ENCODE measurements around the gene IL2RA.
"Not testable (repeated sequence)": the region's sequence is repeated elsewhere in the genome, so short reads cannot be mapped to it uniquely, and the experiment has no call there.

IL2RA gene

DNA sequence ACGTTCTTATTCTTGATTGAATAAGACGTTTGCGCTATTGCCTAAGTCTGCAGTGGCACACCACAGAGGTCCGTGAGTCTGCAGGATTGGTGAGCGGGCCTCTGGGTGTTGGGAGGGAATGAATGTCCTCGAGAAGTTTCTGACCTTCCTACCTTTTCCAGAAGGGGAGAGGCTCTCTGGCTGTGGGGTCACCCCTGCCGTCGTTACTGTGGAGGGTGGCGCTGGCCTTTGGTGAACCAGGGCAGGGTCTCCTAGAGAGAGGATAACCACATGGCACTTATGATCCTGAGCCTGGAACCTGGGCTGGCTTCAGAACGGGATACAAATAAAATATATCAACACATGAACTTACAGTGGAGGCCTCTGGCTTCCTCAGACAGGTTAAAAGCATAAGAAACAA is 98.6 kb downstream of the IL2RA start:
- in situ Hi-C loops (cut with MboI; ENCODE audit: low sequenced_read_pairs): no loop called here

DNA sequence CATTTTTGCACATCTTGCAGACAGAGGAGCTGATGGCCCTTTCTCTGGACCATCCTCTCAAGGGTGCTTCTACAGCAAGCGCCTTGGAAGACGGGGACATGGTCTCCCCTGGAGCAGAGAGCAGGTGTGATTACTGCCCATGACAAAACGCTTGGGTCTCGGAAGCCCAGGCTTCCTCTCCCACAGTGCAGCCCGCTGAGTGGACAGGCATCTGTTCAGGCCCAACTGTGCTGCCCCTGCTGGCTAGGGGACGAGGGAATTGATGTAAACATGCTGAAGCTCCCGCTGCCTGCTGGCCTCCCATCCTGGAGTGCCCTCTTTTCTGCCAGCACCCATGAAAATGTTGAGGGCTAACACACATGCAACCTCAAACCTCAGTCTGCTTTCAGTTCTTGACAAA is 99.1 kb downstream of the IL2RA start:
- in situ Hi-C loops (cut with MboI; ENCODE audit: low sequenced_read_pairs): no loop called here

DNA sequence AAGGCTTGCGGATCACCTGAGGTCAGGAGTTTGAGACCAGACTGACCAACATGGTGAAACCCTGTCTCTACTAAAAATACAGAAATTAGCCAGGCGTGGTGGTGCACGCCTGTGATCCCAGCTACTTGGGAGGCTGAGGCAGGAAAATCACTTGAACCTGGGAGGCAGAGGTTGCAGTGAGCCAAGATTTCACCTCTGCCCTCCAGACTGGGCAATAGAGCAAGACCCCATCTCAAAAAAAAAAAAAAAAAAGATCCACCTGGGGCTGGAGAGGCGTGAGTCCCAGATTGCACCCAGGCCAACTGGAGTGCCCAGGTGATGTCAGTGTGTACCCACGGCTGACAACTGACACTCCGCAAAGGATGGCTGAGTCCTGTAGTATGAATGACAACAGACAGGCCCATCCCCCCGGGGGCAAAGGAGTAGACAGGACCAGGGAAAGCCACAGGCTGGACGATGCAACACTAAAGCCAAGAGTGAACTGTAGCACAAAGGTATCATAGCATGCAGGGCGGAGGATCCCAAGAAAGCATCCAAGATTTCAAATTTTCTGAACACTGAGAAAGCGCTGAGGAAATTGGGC is 99.7 kb downstream of the IL2RA start:
- in situ Hi-C loops (cut with MboI; ENCODE audit: low sequenced_read_pairs): not testable (repeated sequence)

DNA sequence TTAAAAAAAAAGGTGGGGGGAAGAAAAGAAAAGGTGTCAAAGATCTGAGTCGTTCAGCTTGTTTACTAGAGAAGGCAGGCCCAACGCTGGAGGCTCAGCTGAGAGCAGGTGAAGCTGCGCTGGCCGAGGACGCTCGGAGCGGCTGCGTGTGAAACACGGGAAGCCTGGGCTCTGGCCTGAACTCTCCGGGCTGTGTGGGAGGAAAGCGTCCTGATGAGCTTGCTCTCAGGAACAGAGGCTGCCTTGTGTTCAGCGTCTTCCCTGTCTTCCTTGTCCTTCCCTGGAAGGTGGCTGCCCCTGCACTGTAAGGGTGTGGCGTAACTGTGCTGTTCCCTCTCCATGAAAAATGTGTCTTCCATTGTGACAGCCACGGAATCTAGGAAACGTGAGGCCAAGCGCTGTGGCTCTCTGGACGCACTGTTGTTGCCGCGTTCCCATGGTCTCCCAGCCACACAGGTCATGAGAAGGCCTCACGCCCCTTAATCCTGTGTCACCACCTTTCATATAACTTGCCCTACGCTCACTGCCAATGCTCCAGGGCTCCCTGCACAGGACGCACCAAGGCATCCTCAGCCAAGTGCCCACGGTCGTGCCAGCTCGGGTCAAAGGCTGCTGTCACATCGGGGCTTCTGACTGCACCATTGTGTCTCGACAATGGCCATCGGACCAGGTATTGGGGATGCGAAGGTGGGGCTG is 100.6 kb downstream of the IL2RA start:
- in situ Hi-C loops (cut with MboI; ENCODE audit: low sequenced_read_pairs): no loop called here

DNA sequence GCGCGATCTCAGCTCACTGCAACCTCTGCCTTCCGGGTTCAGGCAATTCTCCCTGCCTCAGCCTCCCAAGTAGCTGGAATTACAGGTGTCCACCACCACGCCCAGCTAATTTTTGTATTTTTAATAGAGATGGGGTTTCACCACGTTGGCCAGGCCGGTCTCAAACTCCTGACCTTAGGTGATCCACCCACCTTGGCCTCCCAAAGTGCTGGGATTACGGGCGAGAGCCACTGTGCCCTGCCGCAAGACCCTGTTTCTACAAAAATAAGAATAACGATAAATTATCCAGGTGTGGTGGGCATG is 101.2 kb downstream of the IL2RA start:
- in situ Hi-C loops (cut with MboI; ENCODE audit: low sequenced_read_pairs): not testable (repeated sequence)
